Dendritic cell treated with granulocyte-macrophage colony-stimulating factor and Interleukin-4, amounts not matched to agents 40 ng/mL and 50 ng/mL, for 4 days (primary cell): ENCODE data around the gene CARD10.
"Not testable (repeated sequence)": the region's sequence is repeated elsewhere in the genome, so short reads cannot be mapped to it uniquely, and the experiment has no call there.

Experiments
- H3K27ac Mint-ChIP-seq: one replicate; pipeline ENCODE4 v1.8.0; 2022; ENCODE audit warnings: mild to moderate bottlenecking, mixed read lengths
- H3K27me3 Mint-ChIP-seq: one replicate; pipeline ENCODE4 v1.8.0; 2022; ENCODE audit warnings: mild to moderate bottlenecking, mixed read lengths
- H3K36me3 Mint-ChIP-seq: one replicate; pipeline ENCODE4 v1.8.0; 2022; ENCODE audit warnings: low read depth, mixed read lengths
- H3K4me1 Mint-ChIP-seq: one replicate; pipeline ENCODE4 v1.8.0; 2022; ENCODE audit warnings: low read depth, mixed read lengths
- H3K4me3 Mint-ChIP-seq: one replicate; pipeline ENCODE4 v1.8.0; 2022; ENCODE audit warnings: mild to moderate bottlenecking, moderate library complexity, mixed read lengths
- H3K9me3 Mint-ChIP-seq: one replicate; pipeline ENCODE4 v1.8.0; 2022; ENCODE audit warnings: mixed read lengths
- intact Hi-C: fragments of 100-400 bp; cut with micrococcal nuclease; formaldehyde crosslinking; loops from one replicate; pipeline ENCODE4 v1.15.0; 2022

Gene CARD10

DNA sequence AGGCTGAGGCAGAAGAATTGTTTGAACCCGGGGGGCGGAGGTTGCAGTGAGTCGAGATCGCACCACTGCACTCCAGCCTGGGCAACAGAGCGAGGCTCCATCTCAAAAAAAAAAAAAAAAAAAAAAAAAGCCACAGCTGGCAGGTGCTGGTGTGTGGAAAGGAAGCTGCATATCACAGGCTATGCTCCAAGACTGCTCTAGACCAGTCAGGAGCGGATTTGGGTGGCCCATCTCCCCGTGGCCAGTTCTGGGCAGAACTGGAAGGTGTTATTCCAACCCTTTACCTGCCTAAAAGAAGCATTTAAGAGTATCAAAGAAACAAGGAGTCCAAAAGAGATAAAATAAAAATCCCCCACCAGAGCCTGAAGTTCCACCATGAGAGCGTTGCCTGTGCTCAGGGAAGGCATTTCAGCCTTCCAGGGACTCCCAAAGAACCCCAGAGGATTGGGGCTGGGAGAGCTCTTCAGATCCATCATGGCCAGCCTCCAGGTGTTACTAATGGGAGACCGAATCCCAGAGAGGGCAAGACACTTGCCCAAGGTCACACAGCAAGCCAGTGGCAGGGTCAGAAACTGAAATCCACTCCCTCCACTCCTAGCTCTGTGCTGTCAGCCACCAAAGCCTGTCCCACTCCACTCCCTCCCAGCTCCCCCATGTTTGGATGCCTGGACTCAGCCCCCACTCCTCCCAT is 47.3 kb downstream of the CARD10 start:
- H3K4me1 Mint-ChIP-seq = no peaks in the 10 kb centered on the region
- no peaks in the 10 kb centered on the region for H3K27me3 Mint-ChIP-seq
- H3K4me3 Mint-ChIP-seq = no peak overlapping the region
- intact Hi-C loops = no loop called here
- no peaks in the 10 kb centered on the region for H3K9me3 Mint-ChIP-seq
- H3K36me3 Mint-ChIP-seq = peaks cover 100% of the 10 kb centered on the region
- H3K27ac Mint-ChIP-seq = no peak overlapping the region

DNA sequence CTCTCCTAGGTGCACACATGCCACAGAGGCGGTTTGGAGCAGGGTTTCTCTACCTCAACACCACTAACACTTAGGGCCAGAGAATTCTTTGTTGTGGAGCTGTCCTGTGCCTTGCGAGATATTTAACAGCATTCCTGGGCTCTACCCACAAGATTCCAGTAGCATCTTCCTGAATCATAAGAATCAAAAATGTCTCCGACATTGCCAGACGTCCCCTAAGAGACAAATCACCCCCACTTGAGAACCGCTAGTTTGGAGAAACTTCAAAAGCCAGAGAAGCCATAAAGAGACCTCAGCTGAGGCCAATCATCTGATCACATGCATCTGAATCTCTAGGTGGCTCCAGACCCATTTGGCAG is 49.1 kb downstream of the CARD10 start:
- Mint-ChIP-seq H3K27ac (no peak overlapping the region), H3K4me1 (no peaks in the 10 kb centered on the region), H3K36me3 (peaks cover 100% of the 10 kb centered on the region), H3K4me3 (no peak overlapping the region), H3K27me3 (no peaks in the 10 kb centered on the region), H3K9me3 (no peaks in the 10 kb centered on the region)
- intact Hi-C loops = no loop called here

DNA sequence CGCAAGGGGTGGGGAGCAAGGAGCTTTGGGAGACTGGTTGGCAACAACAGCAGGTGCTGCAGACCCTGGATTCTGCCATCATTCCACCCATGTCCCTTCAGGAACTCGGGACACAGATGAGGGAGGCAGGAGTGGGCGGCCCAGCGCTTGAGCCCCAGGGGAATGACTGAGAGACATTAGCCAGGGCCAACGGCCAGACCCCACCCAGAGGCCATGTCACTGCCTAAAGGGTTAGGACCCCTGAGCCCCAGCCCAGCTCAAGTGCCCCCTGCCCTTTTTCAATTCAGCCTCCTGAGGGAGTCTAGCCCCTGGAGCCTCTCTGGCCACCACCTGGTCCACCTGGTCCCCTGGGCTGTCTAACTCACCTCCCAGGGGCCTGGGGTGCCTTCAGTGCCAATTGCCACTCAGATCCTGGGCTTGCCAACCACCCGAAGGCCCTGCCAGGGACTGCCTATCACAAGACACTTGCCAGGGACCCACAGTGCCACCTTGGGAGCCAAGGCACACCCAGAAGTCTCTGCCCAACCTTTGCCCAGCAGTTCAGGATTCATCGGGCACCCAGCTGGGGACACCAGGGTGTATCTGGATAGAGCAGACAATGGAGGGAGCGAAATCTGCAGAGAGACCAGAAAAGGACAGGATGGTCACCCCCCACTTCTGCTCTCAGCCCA is 49.7 kb downstream of the CARD10 start:
- Mint-ChIP-seq H3K9me3 (no peaks in the 10 kb centered on the region), H3K27me3 (no peaks in the 10 kb centered on the region), H3K4me3 (no peak overlapping the region), H3K4me1 (no peaks in the 10 kb centered on the region), H3K36me3 (peaks cover 97% of the 10 kb centered on the region), H3K27ac (no peak overlapping the region)
- intact Hi-C loops = no loop called here

DNA sequence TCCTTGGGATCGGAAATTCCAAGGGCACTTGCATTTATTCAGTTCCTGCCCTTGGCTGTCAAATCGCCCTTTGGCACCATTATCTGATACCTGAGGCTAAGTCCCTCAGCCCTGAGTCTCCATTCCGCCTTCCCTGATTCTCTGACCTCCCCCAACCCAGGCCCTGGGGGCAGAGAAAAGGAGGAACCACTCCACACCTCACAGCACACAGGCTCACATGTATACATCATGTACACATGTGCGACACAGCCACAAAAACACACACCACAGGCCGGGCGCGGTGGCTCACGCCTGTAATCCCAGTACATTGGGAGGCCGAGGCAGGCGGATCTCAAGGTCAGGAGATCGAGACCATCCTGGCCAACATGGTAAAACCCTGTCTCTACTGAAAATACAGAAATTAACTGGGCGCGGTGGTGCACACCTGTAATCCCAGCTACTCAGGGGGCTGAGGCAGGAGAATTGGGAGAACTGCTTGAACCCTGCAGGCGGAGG is 51.0 kb downstream of the CARD10 start:
- H3K4me3 Mint-ChIP-seq = not testable (repeated sequence)

DNA sequence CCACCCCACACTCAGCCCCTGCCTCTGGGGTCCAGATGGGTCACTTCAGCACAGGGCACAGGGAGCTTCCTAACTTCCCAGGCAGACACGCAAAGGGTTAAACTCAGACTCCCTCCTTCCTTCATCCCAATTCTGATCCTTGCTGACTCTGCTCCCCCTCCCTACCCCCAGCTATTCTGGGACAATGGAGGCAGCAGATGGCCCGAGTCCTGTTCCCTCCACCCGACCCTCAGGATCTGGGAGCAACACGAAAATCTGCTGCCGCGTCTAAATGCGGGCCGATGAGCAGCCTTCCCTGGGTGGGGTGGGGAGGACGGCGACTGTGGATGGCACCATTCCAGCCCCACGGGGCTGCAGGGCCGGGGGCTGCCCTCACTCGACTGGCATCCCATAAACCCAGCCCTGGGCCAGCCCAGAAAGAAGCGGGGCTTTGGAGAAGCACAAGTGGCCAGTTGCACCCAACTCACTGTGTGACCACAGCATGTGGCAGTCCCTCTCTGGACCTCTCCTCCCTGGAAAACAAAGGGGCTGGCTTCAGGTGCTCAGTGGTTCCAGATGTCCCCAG is 51.7 kb downstream of the CARD10 start:
- Mint-ChIP-seq H3K4me3 (no peak overlapping the region), H3K27ac (no peak overlapping the region), H3K36me3 (peaks cover 77% of the 10 kb centered on the region), H3K9me3 (no peaks in the 10 kb centered on the region), H3K27me3 (no peaks in the 10 kb centered on the region), H3K4me1 (no peaks in the 10 kb centered on the region)
- intact Hi-C loops = no loop called here

More for the DNA sequence above, 51.0 kb downstream of the CARD10 start:
- H3K27ac Mint-ChIP-seq, H3K9me3 Mint-ChIP-seq, H3K27me3 Mint-ChIP-seq, intact Hi-C loops, H3K4me1 Mint-ChIP-seq: not testable (repeated sequence)
- peaks cover 84% of the 10 kb centered on the region for H3K36me3 Mint-ChIP-seq

DNA sequence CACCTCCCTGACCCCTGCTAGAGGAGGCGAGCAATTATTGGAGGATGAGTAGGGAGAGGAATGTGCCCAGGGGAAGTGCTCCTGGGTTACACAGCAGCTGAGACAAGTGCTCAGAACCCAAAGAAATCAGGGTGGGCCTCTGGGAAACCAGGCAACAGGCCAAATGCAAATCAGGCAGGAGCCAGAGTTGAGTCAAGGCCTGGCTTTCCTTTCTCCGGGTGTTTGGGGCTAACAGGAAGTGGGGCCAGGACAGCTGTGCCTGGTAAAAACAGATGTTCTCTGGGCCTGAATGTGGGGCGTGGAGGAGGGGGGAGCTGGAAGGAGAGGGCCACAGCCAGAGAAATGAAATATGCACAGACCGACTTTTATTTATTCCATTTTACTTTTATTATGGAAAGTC is 55.0 kb downstream of the CARD10 start:
- H3K9me3 Mint-ChIP-seq = no peaks in the 10 kb centered on the region
- peaks cover 5% of the 10 kb centered on the region for H3K4me1 Mint-ChIP-seq
- no peak overlapping the region for H3K4me3 Mint-ChIP-seq
- intact Hi-C loops = no loop called here
- no peak overlapping the region for H3K27ac Mint-ChIP-seq
- no peaks in the 10 kb centered on the region for H3K27me3 Mint-ChIP-seq
- H3K36me3 Mint-ChIP-seq = peaks cover 44% of the 10 kb centered on the region

DNA sequence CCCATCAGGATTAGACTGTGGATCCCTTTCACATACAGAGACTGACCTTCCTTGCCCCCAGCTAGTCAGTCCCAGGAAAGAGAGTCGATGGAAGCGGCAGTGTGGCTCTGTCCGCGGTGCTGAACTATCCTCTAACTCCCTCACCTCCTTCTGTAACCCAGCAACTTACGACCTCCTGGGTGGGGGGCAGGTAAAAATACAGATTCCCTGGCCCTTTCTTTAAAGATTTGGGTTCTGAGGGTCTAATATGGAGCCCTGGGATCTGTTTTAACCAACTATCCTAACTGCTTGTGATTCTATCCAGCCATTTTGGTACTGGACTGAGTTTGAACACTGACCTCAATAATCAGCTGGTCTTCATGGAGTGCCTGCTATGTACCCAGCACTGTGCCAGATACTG is 56.2 kb downstream of the CARD10 start:
- intact Hi-C loops = no loop called here
- Mint-ChIP-seq H3K27ac (no peak overlapping the region), H3K9me3 (no peaks in the 10 kb centered on the region), H3K27me3 (no peaks in the 10 kb centered on the region), H3K36me3 (peaks cover 32% of the 10 kb centered on the region), H3K4me1 (peaks cover 5% of the 10 kb centered on the region), H3K4me3 (no peak overlapping the region)

DNA sequence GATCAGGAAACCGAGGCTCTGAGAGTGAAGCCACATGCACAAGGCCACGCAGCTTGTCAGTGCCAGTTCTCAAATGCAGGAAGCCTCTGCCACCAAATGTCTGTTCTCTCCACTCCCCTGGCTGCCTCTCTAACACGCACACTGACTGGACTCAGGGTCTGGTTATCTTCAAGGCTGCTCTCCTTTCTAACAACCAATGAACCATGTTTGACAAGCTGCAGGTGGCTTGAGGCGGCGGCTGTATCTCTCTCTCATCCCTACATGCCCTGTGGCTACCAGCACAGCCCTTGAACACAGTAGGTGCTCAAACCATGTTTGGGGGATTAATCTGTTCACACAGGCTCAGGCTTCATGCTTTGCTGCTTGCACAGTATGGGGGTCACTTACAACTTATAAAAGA is 56.8 kb downstream of the CARD10 start:
- Mint-ChIP-seq H3K9me3 (no peaks in the 10 kb centered on the region), H3K4me1 (peaks cover 5% of the 10 kb centered on the region), H3K27ac (no peak overlapping the region), H3K4me3 (no peak overlapping the region), H3K27me3 (peaks cover 2% of the 10 kb centered on the region), H3K36me3 (peaks cover 26% of the 10 kb centered on the region)
- intact Hi-C loops = no loop called here

DNA sequence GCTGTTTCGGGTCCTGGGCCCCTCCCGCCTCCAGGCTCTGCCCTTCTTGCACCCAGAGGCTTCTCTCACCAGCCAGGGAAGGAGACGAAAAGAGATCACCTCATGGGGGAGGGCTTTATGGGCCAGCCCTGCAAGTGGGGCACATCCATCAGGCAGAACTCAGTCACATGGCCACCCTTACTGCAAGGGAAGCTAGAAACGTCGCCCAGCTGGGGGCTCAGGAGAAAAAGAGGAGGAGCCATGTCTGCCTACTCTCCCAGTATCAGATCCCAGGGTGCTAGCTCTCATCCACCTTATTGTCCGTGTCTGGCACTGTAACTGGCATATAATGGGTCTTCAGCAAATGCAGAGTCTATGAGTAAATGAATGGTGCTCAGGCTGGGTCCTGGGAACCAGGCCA is 57.3 kb downstream of the CARD10 start:
- intact Hi-C loops = no loop called here
- no peaks in the 10 kb centered on the region for H3K9me3 Mint-ChIP-seq
- H3K27me3 Mint-ChIP-seq = peaks cover 7% of the 10 kb centered on the region
- peaks cover 5% of the 10 kb centered on the region for H3K4me1 Mint-ChIP-seq
- no peak overlapping the region for H3K27ac Mint-ChIP-seq
- peaks cover 22% of the 10 kb centered on the region for H3K36me3 Mint-ChIP-seq
- no peak overlapping the region for H3K4me3 Mint-ChIP-seq

DNA sequence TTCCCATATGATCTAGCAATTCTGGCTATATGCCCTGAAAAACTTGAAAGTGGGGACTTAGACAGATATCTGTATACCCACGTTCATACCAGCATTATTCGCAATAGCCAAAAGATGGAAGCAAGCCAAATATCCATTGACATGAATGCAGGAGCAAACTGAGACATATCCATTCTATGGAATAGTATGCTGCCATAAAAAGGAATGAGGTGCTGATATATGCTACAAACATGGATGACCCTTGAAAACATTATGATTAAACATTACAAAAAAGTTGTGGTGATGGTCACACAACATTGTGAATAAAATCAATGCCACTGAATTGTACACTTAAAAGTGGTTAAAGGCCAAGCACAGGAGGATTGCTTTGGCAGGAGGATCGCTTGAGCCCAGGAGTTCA is 58.5 kb downstream of the CARD10 start:
- Mint-ChIP-seq H3K36me3 (peaks cover 9% of the 10 kb centered on the region), H3K4me1 (peaks cover 5% of the 10 kb centered on the region), H3K9me3 (no peaks in the 10 kb centered on the region), H3K4me3 (no peak overlapping the region), H3K27ac (no peak overlapping the region), H3K27me3 (peaks cover 16% of the 10 kb centered on the region)
- intact Hi-C loops = no loop called here

DNA sequence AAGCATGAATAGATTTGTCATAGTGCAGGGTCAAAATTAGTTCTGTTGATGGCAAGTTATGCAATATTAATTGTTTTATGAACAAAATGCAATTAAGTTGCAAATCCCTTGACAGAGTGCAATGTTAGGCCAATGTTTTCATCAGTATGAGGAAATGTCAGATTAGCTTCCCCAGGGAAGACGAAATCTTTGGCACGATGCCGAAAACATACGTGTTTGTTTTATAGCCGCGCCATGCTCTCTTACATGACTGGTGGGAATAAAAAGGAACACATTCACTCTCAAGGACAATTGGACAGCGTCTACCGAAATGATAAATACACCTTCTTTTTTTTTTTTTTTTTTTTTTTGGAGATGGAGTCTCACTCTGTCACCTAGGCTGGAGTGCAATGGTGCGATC is 60.0 kb downstream of the CARD10 start:
- intact Hi-C loops = loop anchor here (5.0 to 10.0 kb wide), 2 partner anchors 194 to 292 kb away; no protein-coding TSS in a partner anchor
- Mint-ChIP-seq H3K27me3 (peaks cover 29% of the 10 kb centered on the region), H3K27ac (no peak overlapping the region), H3K4me3 (no peak overlapping the region), H3K4me1 (peaks cover 5% of the 10 kb centered on the region), H3K9me3 (no peaks in the 10 kb centered on the region), H3K36me3 (no peaks in the 10 kb centered on the region)

DNA sequence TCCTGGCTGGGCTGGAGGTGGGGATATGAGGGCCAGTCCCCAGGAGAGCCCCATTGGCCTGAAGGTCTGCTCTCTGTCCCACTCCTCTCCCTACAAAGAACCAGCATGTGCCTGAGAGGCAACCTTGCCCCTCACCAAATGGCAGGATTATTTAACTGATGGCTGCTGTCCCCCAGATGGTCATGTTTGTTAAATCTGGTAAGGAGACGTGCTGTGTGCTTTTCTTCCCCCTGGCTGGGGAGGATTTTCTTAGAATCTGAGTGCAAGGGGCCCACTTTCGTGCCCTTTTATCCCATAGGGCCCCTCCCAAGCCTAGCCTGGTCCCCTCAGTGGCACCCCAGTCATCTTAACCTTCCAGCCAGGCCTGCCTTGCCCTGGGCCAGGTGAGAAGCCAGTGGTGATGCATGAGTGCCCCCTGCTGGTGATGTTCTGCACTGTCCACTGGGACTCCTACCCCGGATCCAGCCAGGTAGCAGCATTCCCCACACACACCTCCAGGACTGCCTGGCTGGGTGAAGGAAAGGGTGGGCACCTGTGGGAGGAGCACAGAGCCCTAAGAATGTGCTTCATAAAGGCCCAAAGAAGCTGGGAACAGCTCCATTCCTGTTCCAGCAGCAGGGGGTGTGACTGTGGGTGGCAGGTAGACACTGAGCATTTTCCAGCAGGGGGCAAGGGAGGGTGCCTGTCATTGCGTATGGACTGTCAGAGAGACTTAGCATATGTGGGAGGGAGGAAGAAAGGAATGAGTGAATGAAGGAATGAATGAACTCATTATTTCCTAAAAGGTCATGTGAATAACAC is 61.9 kb downstream of the CARD10 start:
- H3K4me3 Mint-ChIP-seq = no peak overlapping the region
- intact Hi-C loops = loop anchor here (1.0 to 10.0 kb wide), 3 partner anchors 141 to 290 kb away; no protein-coding TSS in a partner anchor
- H3K27ac Mint-ChIP-seq = no peak overlapping the region
- H3K27me3 Mint-ChIP-seq = peaks cover 42% of the 10 kb centered on the region
- H3K9me3 Mint-ChIP-seq = no peaks in the 10 kb centered on the region
- peaks cover 5% of the 10 kb centered on the region for H3K4me1 Mint-ChIP-seq
- no peaks in the 10 kb centered on the region for H3K36me3 Mint-ChIP-seq

DNA sequence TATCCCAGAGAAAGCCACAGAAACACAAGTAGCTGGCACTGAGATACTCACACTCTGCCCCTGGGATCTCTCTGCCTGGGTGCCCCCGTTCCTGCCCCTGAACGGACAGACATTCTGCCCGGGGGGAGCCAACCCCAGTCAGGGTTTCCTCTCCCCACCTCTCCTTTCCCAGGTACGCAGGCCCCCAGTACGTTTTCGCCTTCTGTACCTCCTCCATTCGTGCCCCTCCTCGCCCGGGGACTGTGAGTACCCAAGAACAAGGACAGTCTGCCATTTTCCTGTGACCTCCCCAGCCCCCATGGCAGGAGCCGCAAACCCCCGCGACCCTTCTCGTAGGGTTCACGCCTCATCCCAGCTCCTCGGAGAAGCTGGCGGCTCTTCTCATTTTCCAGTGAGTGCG is 62.9 kb downstream of the CARD10 start:
- intact Hi-C loops = loop anchor here (5.0 to 10.0 kb wide), 2 partner anchors 192 to 289 kb away; no protein-coding TSS in a partner anchor
- H3K4me3 Mint-ChIP-seq = no peak overlapping the region

DNA sequence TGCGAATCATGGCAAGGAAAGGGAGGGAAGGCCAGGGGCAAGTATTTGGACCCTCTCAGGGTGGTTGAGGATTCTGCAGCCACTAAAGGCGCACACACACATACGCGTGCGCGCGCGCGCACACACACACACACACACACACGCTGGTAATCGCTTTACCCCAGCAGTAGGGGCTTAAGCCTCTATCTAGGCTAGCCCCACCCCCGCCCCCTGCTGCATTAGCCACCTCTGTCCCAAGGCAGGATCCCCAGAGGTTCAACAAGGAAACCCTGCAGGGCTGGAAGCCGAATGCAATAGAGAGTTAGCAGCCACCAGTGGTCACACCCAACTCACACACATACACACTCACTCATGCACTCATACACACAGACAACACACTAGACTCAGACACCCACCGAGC is 63.3 kb downstream of the CARD10 start:
- Mint-ChIP-seq H3K4me1 (no peaks in the 10 kb centered on the region), H3K36me3 (no peaks in the 10 kb centered on the region), H3K27me3 (peaks cover 45% of the 10 kb centered on the region), H3K9me3 (no peaks in the 10 kb centered on the region), H3K4me3 (no peak overlapping the region), H3K27ac (no peak overlapping the region)
- intact Hi-C loops = loop anchor here (5.0 to 10.0 kb wide), 2 partner anchors 191 to 289 kb away; no protein-coding TSS in a partner anchor

More for the DNA sequence above, 62.9 kb downstream of the CARD10 start:
- Mint-ChIP-seq H3K27me3 (peaks cover 44% of the 10 kb centered on the region), H3K9me3 (no peaks in the 10 kb centered on the region), H3K36me3 (no peaks in the 10 kb centered on the region), H3K27ac (no peak overlapping the region), H3K4me1 (no peaks in the 10 kb centered on the region)
